HepG2 (cell line): ENCODE results near the gene FKBP9. TPM values are rescaled to one million over a fixed set of nuclear protein-coding genes. Genes with fewer than 3 reads are reported as not detected.
"Not testable (repeated sequence)": the region's sequence is repeated elsewhere in the genome, so short reads cannot be mapped to it uniquely, and the experiment has no call there.

Source experiments
- ATAC-seq: fragments of 200-7000 bp; cut with Tn5 transposase; 3 replicates; pipeline ENCODE4 v1.9.1; 2020; ENCODE audit warnings: mild to moderate bottlenecking, moderate library complexity
- BruUV-seq: library from RNA; stranded (reverse); fragments of 400-500 nt; replicated peaks from 2 replicates; lab custom pipeline; 2021; lab: Mats Ljungman, UMichigan
- CTCF ChIA-PET: fragments of 300-600 bp; formaldehyde crosslinking; extraction: SDS; loops from one replicate; lab custom pipeline; 2021; ENCODE audit warnings: low total read pairs, inconsistent platforms, low intra/inter-chr PET ratio; lab: Yijun Ruan, JAX
- POLR2A ChIA-PET: fragments of 350-600 bp; sonication (Branson Sonifier 250); formaldehyde crosslinking; loops from one replicate; lab custom pipeline; 2020; ENCODE audit warnings: antibody characterized with exemption, inconsistent platforms; lab: Yijun Ruan, JAX
- DNase-seq: peaks from one replicate; pipeline ENCODE4 v3.0.0-alpha.2; 2015; ENCODE audit warnings: low spot score
- FAIRE-seq: peaks from 3 replicates; lab custom pipeline; 2011; peaks lifted over from hg19 to GRCh38; lab: Jason Lieb, UNC
- H2AFZ ChIP-seq: one replicate; pipeline ENCODE4 v1.6.1; 2011; ENCODE audit warnings: low read length, inconsistent platforms
- H3K27ac ChIP-seq: fragments of 300-600 bp; 3 replicates; pipeline ENCODE4 v1.8.0; 2011; ENCODE audit warnings: mixed run types, mild to moderate bottlenecking, mixed read lengths, low read length, inconsistent platforms; ENCODE audit not compliant: insufficient read depth; ENCODE audit errors: extremely low read length
- H3K27me3 ChIP-seq, 2 experiments: fragments of 200-600 bp in 1 of 2; 2 replicates in 1 of 2; 3 replicates in 1 of 2; pipeline versions ENCODE4 v1.6.0 to v1.8.0; 2011; ENCODE audit warnings: low read length in 2 of 2, mild to moderate bottlenecking in 2 of 2, moderate library complexity in 2 of 2, inconsistent platforms in 1 of 2; ENCODE audit not compliant: insufficient read depth in 2 of 2, control insufficient read depth in 1 of 2
- H3K36me3 ChIP-seq, 2 experiments: fragments of 200-600 bp in 1 of 2; replicated peaks in 1 of 2; 2 replicates in 1 of 2; 3 replicates in 1 of 2; pipeline versions ENCODE4 v1.5.1 to v1.8.0; 2011; ENCODE audit warnings: low read length in 2 of 2, inconsistent platforms in 1 of 2; ENCODE audit not compliant: insufficient read depth in 2 of 2, control insufficient read depth in 1 of 2
- H3K4me1 ChIP-seq: 2 replicates; pipeline ENCODE4 v1.5.1; 2012; ENCODE audit warnings: low read length, inconsistent platforms; ENCODE audit not compliant: insufficient read depth
- H3K4me2 ChIP-seq: 2 replicates; pipeline ENCODE4 v1.6.0; 2011; ENCODE audit warnings: low read depth, low read length, inconsistent platforms
- H3K4me3 ChIP-seq, 3 experiments: fragments of 200-600 bp in 1 of 3; sonication (generic), shearing (Covaris generic) in 1 of 3; replicated peaks in 1 of 3; 2 replicates each; pipeline ENCODE4 v1.5.1; 2011 to 2016; ENCODE audit warnings: low read length in 3 of 3, inconsistent platforms in 2 of 3, low read depth in 2 of 3, mild to moderate bottlenecking in 2 of 3, control low read depth in 1 of 3, mixed read lengths in 1 of 3; ENCODE audit not compliant: insufficient read depth in 1 of 3
- H3K79me2 ChIP-seq: one replicate; pipeline ENCODE4 v1.6.1; 2011; ENCODE audit warnings: low read length, inconsistent platforms; ENCODE audit not compliant: insufficient read depth
- H3K9ac ChIP-seq: 2 replicates; pipeline ENCODE4 v1.6.0; 2011; ENCODE audit warnings: mild to moderate bottlenecking, low read depth, low read length, inconsistent platforms; ENCODE audit not compliant: insufficient read depth
- H3K9me3 ChIP-seq: 2 replicates; pipeline ENCODE4 v1.5.1; 2012; ENCODE audit warnings: mild to moderate bottlenecking, low read length
- H4K20me1 ChIP-seq: 2 replicates; pipeline ENCODE4 v1.6.0; 2011; ENCODE audit warnings: inconsistent platforms, mild to moderate bottlenecking, low read length, moderate library complexity; ENCODE audit not compliant: insufficient read depth
- FOSL2 ChIP-seq: sonication (generic); formaldehyde crosslinking; IDR thresholded peaks from 2 replicates; pipeline ENCODE4 v1.4.0; 2020; ENCODE audit warnings: missing genetic modification reagents
- MAX ChIP-seq: IDR thresholded peaks from 2 replicates; pipeline ENCODE4 v1.6.1; 2012; ENCODE audit warnings: inconsistent platforms
- POLR2G ChIP-seq: fragments of 200-400 bp; formaldehyde crosslinking; IDR thresholded peaks from 2 replicates; pipeline ENCODE4 v1.6.1; 2018; ENCODE audit warnings: mild to moderate bottlenecking, low read depth, low read length, moderate library complexity
- WGBS: methylation state at CpG from one replicate; pipeline ENCODE4 v1.1.6; 2017; ENCODE audit warnings: low lambda C conversion rate; 5-methylcytosine and 5-hydroxymethylcytosine counted together
- in situ Hi-C: cut with HindIII; loops from 2 replicates; pipeline ENCODE4 v1.10.0; 2017; ENCODE audit warnings: low pct_unique_long_range_greater_than_20kb; ENCODE audit not compliant: extremely low pct_ligation_motif_present
- intact Hi-C: fragments of 100-400 bp; cut with micrococcal nuclease; formaldehyde crosslinking; loops from one replicate; pipeline ENCODE4 v1.10.0; 2022; ENCODE audit not compliant: unreplicated experiment
- polyA plus RNA-seq, 8 experiments: library from polyadenylated mRNA; depleted of rRNA in 3 of 8; stranded (reverse) in 7 of 8; unstranded in 1 of 8; fragments of >200 nt; fragmentation: Illumina TruSeq in 4 of 8; extraction: Trizol in 4 of 8; gene quantifications; 2 replicates each; pipeline versions ENCODE4 v1.2.1 to v1.2.3, GENCODE V29; 2011 to 2016; ENCODE audit warnings: low read depth in 4 of 8, missing spikeins in 1 of 8, mixed read lengths in 1 of 8; ENCODE audit not compliant: insufficient read depth in 1 of 8
- total RNA-seq, 5 experiments: library from RNA; depleted of rRNA; stranded (reverse); fragments of >200 nt; fragmentation: Illumina TruSeq; extraction: Trizol; gene quantifications; 2 replicates each; pipeline ENCODE4 v1.2.3, GENCODE V29; 2016; ENCODE audit warnings: low read depth in 1 of 5

FKBP9 gene
- total and polyA plus RNA-seq, 2 of the 13 experiments (the other 11 are each of a cell fraction or from before 2014, with no cell fraction given) = 34.0 to 41.5 TPM

GRCh38 chr7:32979246-32979645 lies 22.0 kb downstream of the FKBP9 start:
- H3K4me1 ChIP-seq, H2AFZ ChIP-seq, H3K79me2 ChIP-seq, ATAC-seq, in situ Hi-C loops, H3K4me3 ChIP-seq, H3K9me3 ChIP-seq, H3K4me2 ChIP-seq, BruUV-seq, H3K36me3 ChIP-seq, H3K27ac ChIP-seq, POLR2A ChIA-PET, FAIRE-seq, H4K20me1 ChIP-seq, intact Hi-C loops, H3K9ac ChIP-seq, CTCF ChIA-PET, H3K27me3 ChIP-seq, DNase-seq: not testable (repeated sequence)
- 95% methylated on average over 6 of the region's 6 CpGs for WGBS
- TF ChIP-seq FOSL2 = peak; percentile 16; the same call in 1 of the 2 replicates

GRCh38 chr7:32979902-32980301 lies 22.7 kb downstream of the FKBP9 start:
- ATAC-seq, intact Hi-C loops, H2AFZ ChIP-seq, in situ Hi-C loops, CTCF ChIA-PET, H3K4me3 ChIP-seq, H3K79me2 ChIP-seq, H3K4me1 ChIP-seq, POLR2A ChIA-PET, DNase-seq, H3K36me3 ChIP-seq, BruUV-seq, H3K9me3 ChIP-seq, H3K9ac ChIP-seq, H3K27me3 ChIP-seq, H4K20me1 ChIP-seq, FAIRE-seq, H3K27ac ChIP-seq, H3K4me2 ChIP-seq: not testable (repeated sequence)
- no CpG with 5 or more reads among the region's 2 CpGs for WGBS

- H3K79me2 ChIP-seq, H3K9ac ChIP-seq, H3K27me3 ChIP-seq, intact Hi-C loops, CTCF ChIA-PET, H4K20me1 ChIP-seq, POLR2A ChIA-PET, H3K4me1 ChIP-seq, H3K9me3 ChIP-seq, in situ Hi-C loops, BruUV-seq, H3K36me3 ChIP-seq, H3K4me3 ChIP-seq, H2AFZ ChIP-seq, H3K4me2 ChIP-seq: not testable (repeated sequence)
- peak; percentile 21 for FAIRE-seq
- ATAC-seq = peak; percentile 75
- 0 out of 2 replicates have a peak, but pooled peaks have one; percentile 23 for TF ChIP-seq POLR2G
- TF ChIP-seq MAX = peak; percentile 41
- peak; percentile 22 for DNase-seq
- H3K27ac ChIP-seq = peak overlapping the region; percentile 33
- 90% methylated on average over 4 of the region's 8 CpGs for WGBS
These were observed 30.9 kb downstream of the FKBP9 start for GRCh38 chr7:32988148-32988547.

- ATAC-seq, H3K4me2 ChIP-seq, BruUV-seq, H3K4me3 ChIP-seq, H3K36me3 ChIP-seq, POLR2A ChIA-PET, H3K9ac ChIP-seq, H3K4me1 ChIP-seq, H2AFZ ChIP-seq, H3K27ac ChIP-seq, CTCF ChIA-PET, H4K20me1 ChIP-seq, H3K79me2 ChIP-seq, H3K27me3 ChIP-seq, in situ Hi-C loops, DNase-seq, intact Hi-C loops, H3K9me3 ChIP-seq: not testable (repeated sequence)
- peak; percentile 28 for FAIRE-seq
- 93% methylated on average over 2 of the region's 5 CpGs for WGBS
These were observed 33.9 kb downstream of the FKBP9 start for GRCh38 chr7:32991068-32991585.
